SK-N-SH (cell line): ENCODE data around the gene HDAC4. TPM values are rescaled to one million over a fixed set of nuclear protein-coding genes. Genes with fewer than 3 reads are reported as not detected.

Experiments
- CTCF ChIA-PET: fragments of 300-600, 350-600 bp; formaldehyde crosslinking; extraction: SDS; loops from one replicate; lab custom pipeline; 2021; lab: Yijun Ruan, JAX
- POLR2A ChIA-PET: fragments of 350-600 bp; sonication (Branson Sonifier 250); formaldehyde crosslinking; extraction: SDS; loops from one replicate; lab custom pipeline; 2020; ENCODE audit warnings: antibody characterized with exemption, inconsistent platforms; lab: Yijun Ruan, JAX
- DNase-seq: peaks from one replicate; pipeline ENCODE4 v3.0.0; 2012
- H2AFZ ChIP-seq: fragments of 200-600 bp; sonication (generic); 2 replicates; pipeline ENCODE4 v1.8.1; 2016; ENCODE audit warnings: antibody characterized with exemption, mild to moderate bottlenecking, low read depth
- H3F3A ChIP-seq: fragments of 200-600 bp; sonication (generic); replicated peaks from 2 replicates; pipeline ENCODE3; 2016; ENCODE audit warnings: antibody characterized with exemption, mild to moderate bottlenecking; ENCODE audit not compliant: insufficient read depth
- H3K27ac ChIP-seq, 2 experiments: fragments of 200-500 bp in 1 of 2; fragments of 200-600 bp in 1 of 2; sonication (Bioruptor generic) in 1 of 2; sonication (generic), shearing (Covaris generic) in 1 of 2; 2 replicates each; pipeline versions ENCODE4 v1.5.1 to v1.6.1; 2014 to 2016; ENCODE audit warnings: low read depth in 2 of 2, inconsistent platforms in 1 of 2, low read length in 1 of 2, mild to moderate bottlenecking in 1 of 2, mixed read lengths in 1 of 2
- H3K27me3 ChIP-seq: fragments of 200-600 bp; sonication (generic), shearing (Covaris generic); 2 replicates; pipeline ENCODE4 v1.6.1; 2016; ENCODE audit warnings: mixed run types; ENCODE audit not compliant: insufficient read depth
- H3K36me3 ChIP-seq, 2 experiments: fragments of 200-500 bp in 1 of 2; fragments of 200-600 bp in 1 of 2; sonication (Bioruptor generic) in 1 of 2; sonication (generic) in 1 of 2; replicated peaks in 1 of 2; 2 replicates each; pipeline versions ENCODE3 to v1.5.1; 2014 to 2016; ENCODE audit warnings: low read length in 1 of 2, mild to moderate bottlenecking in 1 of 2; ENCODE audit not compliant: insufficient read depth in 2 of 2, control insufficient read depth in 1 of 2
- H3K4me1 ChIP-seq, 2 experiments: fragments of 200-500 bp in 1 of 2; fragments of 200-600 bp in 1 of 2; sonication (Bioruptor generic) in 1 of 2; sonication (generic), shearing (Covaris generic) in 1 of 2; 2 replicates each; pipeline versions ENCODE4 v1.5.1 to v1.6.1; 2014 to 2016; ENCODE audit warnings: low read depth in 1 of 2, low read length in 1 of 2, mixed run types in 1 of 2; ENCODE audit not compliant: insufficient read depth in 2 of 2, control insufficient read depth in 1 of 2
- H3K4me2 ChIP-seq: fragments of 200-600 bp; sonication (generic), shearing (Covaris generic); 2 replicates; pipeline ENCODE4 v1.6.1; 2017; ENCODE audit warnings: mixed run types
- H3K4me3 ChIP-seq, 2 experiments: fragments of 200-500 bp in 1 of 2; fragments of 200-600 bp in 1 of 2; sonication (Bioruptor generic) in 1 of 2; sonication (generic), shearing (Covaris generic) in 1 of 2; 2 replicates each; pipeline versions ENCODE4 v1.5.1 to v1.8.1; 2014 to 2016; ENCODE audit warnings: low read depth in 2 of 2, inconsistent platforms in 1 of 2, low read length in 1 of 2, mild to moderate bottlenecking in 1 of 2, mixed read lengths in 1 of 2, moderate library complexity in 1 of 2
- H3K79me2 ChIP-seq: fragments of 200-600 bp; sonication (generic); 2 replicates; pipeline ENCODE4 v1.8.1; 2017; ENCODE audit warnings: mild to moderate bottlenecking; ENCODE audit not compliant: insufficient read depth
- H3K9ac ChIP-seq: fragments of 200-600 bp; sonication (generic); 2 replicates; pipeline ENCODE4 v1.6.1; 2017; ENCODE audit warnings: mixed run types
- H3K9me2 ChIP-seq: fragments of 200-600 bp; sonication (generic); 2 replicates; pipeline ENCODE4 v1.6.1; 2017; ENCODE audit warnings: mixed run types
- H3K9me3 ChIP-seq: fragments of 200-600 bp; sonication (generic); 2 replicates; pipeline ENCODE4 v1.6.1; 2017; ENCODE audit warnings: mixed run types, mild to moderate bottlenecking, moderate library complexity
- H4K20me1 ChIP-seq: fragments of 200-600 bp; sonication (generic); 2 replicates; pipeline ENCODE4 v1.6.1; 2017; ENCODE audit warnings: mild to moderate bottlenecking, mixed run types; ENCODE audit not compliant: insufficient read depth
- CHD2 ChIP-seq: fragments of 150-350 bp; IDR thresholded peaks from 2 replicates; pipeline ENCODE4 v1.6.1; 2018; ENCODE audit warnings: low read length; ENCODE audit not compliant: partially characterized antibody
- ELF1 ChIP-seq: IDR thresholded peaks from 2 replicates; pipeline ENCODE4 v1.4.0; 2012
- EP300 ChIP-seq, 2 experiments: IDR thresholded peaks; 2 replicates each; pipeline versions ENCODE4 v1.4.0 to v1.6.1; 2012; ENCODE audit warnings: borderline replicate concordance in 1 of 2, low read depth in 1 of 2, low read length in 1 of 2
- EZH2phosphoT487 ChIP-seq: fragments of 200-600 bp; sonication (generic); IDR thresholded peaks from 2 replicates; pipeline ENCODE4 v1.6.1; 2017; ENCODE audit warnings: low read depth, mixed run types, mild to moderate bottlenecking, antibody characterized with exemption, moderate library complexity, borderline replicate concordance
- FOXJ3 ChIP-seq: sonication (generic); formaldehyde crosslinking; IDR thresholded peaks from 2 replicates; pipeline ENCODE4 v1.5.1; 2020; ENCODE audit warnings: mild to moderate bottlenecking, missing genetic modification reagents
- FOXM1 ChIP-seq: IDR thresholded peaks from 2 replicates; pipeline ENCODE4 v1.4.0; 2012; ENCODE audit warnings: low read depth, mild to moderate bottlenecking
- GABPA ChIP-seq: IDR thresholded peaks from 2 replicates; pipeline ENCODE4 v1.4.0; 2012; ENCODE audit warnings: low read depth, mild to moderate bottlenecking
- MEF2A ChIP-seq: IDR thresholded peaks from 2 replicates; pipeline ENCODE4 v1.4.0; 2012; ENCODE audit warnings: low read depth, borderline replicate concordance
- MXI1 ChIP-seq: IDR thresholded peaks from 2 replicates; pipeline ENCODE4 v1.6.1; 2012; ENCODE audit warnings: mild to moderate bottlenecking, low read depth, low read length, improper control_type of control experiment
- NFIC ChIP-seq: IDR thresholded peaks from 2 replicates; pipeline ENCODE4 v1.4.0; 2012; ENCODE audit warnings: borderline replicate concordance
- NRF1 ChIP-seq: IDR thresholded peaks from 2 replicates; pipeline ENCODE4 v1.6.1; 2012; ENCODE audit warnings: low read depth, mild to moderate bottlenecking, low read length
- RAD21 ChIP-seq: IDR thresholded peaks from 2 replicates; pipeline ENCODE4 v1.6.1; 2012; ENCODE audit warnings: mild to moderate bottlenecking, low read length
- RCOR1 ChIP-seq: fragments of 150-350 bp; IDR thresholded peaks from 2 replicates; pipeline ENCODE4 v1.6.1; 2017; ENCODE audit warnings: antibody characterized with exemption, low read length
- REST ChIP-seq: IDR thresholded peaks from 2 replicates; pipeline ENCODE4 v1.6.1; 2012; ENCODE audit warnings: mild to moderate bottlenecking, low read depth, low read length, moderate library complexity
- SIN3A ChIP-seq: IDR thresholded peaks from 2 replicates; pipeline ENCODE4 v1.6.1; 2012; ENCODE audit warnings: low read depth, mild to moderate bottlenecking, low read length, moderate library complexity, borderline replicate concordance
- TCF12 ChIP-seq: IDR thresholded peaks from 2 replicates; pipeline ENCODE4 v1.4.0; 2012
- USF2 ChIP-seq: fragments of 150-350 bp; IDR thresholded peaks from 2 replicates; pipeline ENCODE4 v1.6.1; 2017; ENCODE audit warnings: antibody characterized with exemption, low read length, low read depth, borderline replicate concordance
- YY1 ChIP-seq: IDR thresholded peaks from 2 replicates; pipeline ENCODE4 v1.4.0; 2012; ENCODE audit warnings: low read depth, mild to moderate bottlenecking
- ZBTB33 ChIP-seq: IDR thresholded peaks from 2 replicates; pipeline ENCODE4 v1.4.0; 2012; ENCODE audit warnings: low read depth, borderline replicate concordance
- WGBS: methylation state at CpG from one replicate; pipeline ENCODE4 v1.1.6; 2017; ENCODE audit warnings: low lambda C conversion rate; 5-methylcytosine and 5-hydroxymethylcytosine counted together
- polyA plus RNA-seq, 3 experiments: library from polyadenylated mRNA; depleted of rRNA; stranded (reverse); fragments of >200 nt; gene quantifications; 2 replicates each; pipeline ENCODE4 v1.2.3, GENCODE V29; 2012

Gene HDAC4
- polyA plus RNA-seq, 1 of the 3 experiments (the other 2 are of a cell fraction): 5.5 TPM

- no peak for TF ChIP-seq REST
- TF ChIP-seq MEF2A: no peak
- TF ChIP-seq TCF12: peak; percentile 59
- TF ChIP-seq EP300 (IDR thresholded peaks at IDR 0.05; ENCODE audit: borderline replicate concordance in 1 of 2, low read depth in 1 of 2, low read length in 1 of 2): peak; percentile 36 to 69; a peak in 3 of 4 replicates
- TF ChIP-seq RAD21: no peak; the same call in 1 of the 2 replicates
- TF ChIP-seq SIN3A: 0 out of 2 replicates have a peak, but pooled peaks have one; percentile 42
- no peak for TF ChIP-seq FOXM1
- no peak for TF ChIP-seq NFIC
- TF ChIP-seq, all 33 proteins: peak for 13
These were observed 125.7 kb downstream of the HDAC4 start (continued) for GRCh38 chr2:239275044-239275685.

- Histone ChIP-seq H3K9me2 (no peaks in the 10 kb centered on the region), H3K4me3 (peak overlapping the region; percentile 15 to 28), H3K27me3 (no peaks in the 10 kb centered on the region), H3K4me2 (peak overlapping the region; percentile 74), H3K36me3 (no peaks in the 10 kb centered on the region), H2AFZ (peak overlapping the region; percentile 59; the same call in 1 of the 2 replicates), H3K9me3 (no peaks in the 10 kb centered on the region), H3K9ac (peak overlapping the region; percentile 59), H3K27ac (peak overlapping the region; percentile 82 to 100), H3K4me1 (peaks cover 24 to 91% of the 10 kb centered on the region in 2 experiments), H3F3A (no peaks in the 10 kb centered on the region), H4K20me1 (no peaks in the 10 kb centered on the region), H3K79me2 (peaks cover 3% of the 10 kb centered on the region; the same call in 1 of the 2 replicates)
- CTCF ChIA-PET: interaction anchor here (1.2 to 1.9 kb wide), 4 partner anchors 46 to 395 kb away, joined by 3 to 8 read pairs (median 3); no protein-coding TSS in a partner anchor
- DNase-seq: peak; percentile 75
- WGBS: 72% methylated on average over 15 of the region's 16 CpGs
- POLR2A ChIA-PET: interaction anchor here (0.6 to 2.2 kb wide), 4 partner anchors 29 to 566 kb away, joined by 3 to 9 read pairs (median 4); no protein-coding TSS in a partner anchor
- no peak for TF ChIP-seq MXI1
- no peak for TF ChIP-seq FOXJ3 (CRISPR knock-in tag)
- TF ChIP-seq RCOR1: no peak
- no peak for TF ChIP-seq YY1
- no peak for TF ChIP-seq NRF1
- TF ChIP-seq CHD2: no peak
- TF ChIP-seq SIN3A: no peak
- TF ChIP-seq FOXM1: no peak
- TF ChIP-seq ELF1: no peak
- TF ChIP-seq REST: no peak
- no peak for TF ChIP-seq USF2
- TF ChIP-seq TCF12: no peak
- no peak for TF ChIP-seq EZH2phosphoT487
- TF ChIP-seq GABPA: no peak
- no peak for TF ChIP-seq ZBTB33
These were observed 126.3 kb downstream of the HDAC4 start for GRCh38 chr2:239274391-239275043.
